MCF 10A (cell line): ENCODE measurements around the gene CSTF1. TPM values are rescaled to one million over a fixed set of nuclear protein-coding genes. Genes with fewer than 3 reads are reported as not detected.

Source experiments
- BruUV-seq: library from RNA; stranded (reverse); fragments of 400-500 nt; replicated peaks from 2 replicates; lab custom pipeline; 2021; lab: Mats Ljungman, UMichigan
- CTCF ChIA-PET: fragments of 300-600 bp; sonication (Branson Sonifier 250); formaldehyde crosslinking; extraction: SDS; loops from one replicate; lab custom pipeline; 2021; ENCODE audit warnings: antibody characterized with exemption, inconsistent platforms; lab: Yijun Ruan, JAX
- POLR2A ChIA-PET: fragments of 300-600, 350-650 bp; sonication (Branson Sonifier 250); formaldehyde crosslinking; extraction: SDS; loops from one replicate; lab custom pipeline; 2020; ENCODE audit warnings: antibody characterized with exemption, inconsistent platforms; lab: Yijun Ruan, JAX
- DNase-seq: peaks from one replicate; pipeline ENCODE4 v3.0.0-alpha.2; 2018; ENCODE audit not compliant: unreplicated experiment
- H3K27ac Mint-ChIP-seq: one replicate; pipeline ENCODE4 v1.8.0; 2022; ENCODE audit warnings: mild to moderate bottlenecking, low read depth, mixed read lengths; ENCODE audit not compliant: unreplicated experiment
- H3K27me3 Mint-ChIP-seq: one replicate; pipeline ENCODE4 v1.8.0; 2022; ENCODE audit warnings: mixed read lengths; ENCODE audit not compliant: insufficient read depth, unreplicated experiment
- H3K36me3 Mint-ChIP-seq: one replicate; pipeline ENCODE4 v1.8.0; 2022; ENCODE audit warnings: mild to moderate bottlenecking, moderate library complexity, mixed read lengths; ENCODE audit not compliant: insufficient read depth, unreplicated experiment
- H3K4me1 Mint-ChIP-seq: one replicate; pipeline ENCODE4 v1.8.0; 2022; ENCODE audit warnings: mixed read lengths; ENCODE audit not compliant: insufficient read depth, unreplicated experiment
- H3K4me3 Mint-ChIP-seq: one replicate; pipeline ENCODE4 v1.8.0; 2022; ENCODE audit warnings: mild to moderate bottlenecking, moderate library complexity, mixed read lengths; ENCODE audit not compliant: unreplicated experiment
- H3K9me3 Mint-ChIP-seq: one replicate; pipeline ENCODE4 v1.8.0; 2022; ENCODE audit warnings: mixed read lengths; ENCODE audit not compliant: unreplicated experiment
- intact Hi-C: fragments of 100-400 bp; cut with micrococcal nuclease; formaldehyde crosslinking; loops from 2 replicates; pipeline ENCODE4 v1.14.1; 2022
- total RNA-seq: library from RNA; stranded (reverse); gene quantifications from 2 replicates; pipeline ENCODE4 v1.2.3, GENCODE V29; 2022
- TF ChIP-seq, protein P1 (sequence below): fragments of 200-600 bp; IDR thresholded peaks from one replicate; pipeline ENCODE4 v1.8.0; 2022; ENCODE audit warnings: antibody characterized with exemption, mild to moderate bottlenecking; ENCODE audit not compliant: unreplicated experiment

CSTF1 gene
- total RNA-seq, 1 experiment from 2014 or later, result 35.1 TPM

DNA sequence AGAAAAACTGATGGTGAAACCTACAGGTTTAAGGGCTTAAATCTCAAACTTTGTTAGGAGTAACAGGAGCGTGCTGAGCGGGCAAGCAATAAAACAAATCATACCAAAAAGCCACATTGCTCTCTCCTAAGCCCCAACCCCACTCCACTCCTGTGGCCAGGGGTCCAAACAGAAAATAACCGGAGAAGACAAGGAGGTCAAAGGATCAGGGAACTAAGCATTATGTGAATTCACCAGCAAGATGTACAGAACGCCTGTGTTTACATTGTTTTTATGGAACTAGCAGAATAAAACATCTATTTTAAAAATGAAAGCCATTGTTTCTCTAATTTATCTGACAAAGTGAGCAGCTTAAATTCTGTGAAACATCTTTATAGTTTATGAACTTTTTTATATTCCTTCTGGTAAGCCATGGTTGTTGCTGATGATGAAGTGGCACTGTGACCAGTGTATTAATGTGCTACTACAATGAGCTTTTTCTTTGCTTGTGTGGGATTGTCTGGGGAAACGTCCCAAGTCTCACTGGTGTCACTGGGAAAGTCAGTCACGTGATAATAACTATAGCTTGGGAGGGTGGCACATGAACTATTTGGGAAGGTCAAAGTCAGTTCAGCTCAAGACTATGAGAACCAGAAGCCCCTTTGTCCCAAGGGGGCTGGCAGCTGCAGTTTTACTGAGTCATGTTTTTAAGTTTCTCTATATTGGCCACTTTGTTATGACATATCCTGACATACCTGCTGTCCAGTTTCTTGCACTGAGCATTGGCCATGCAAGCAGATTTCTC lies 23.9 kb upstream of the CSTF1 start:
- POLR2A ChIA-PET, result interaction anchor here (1.8 to 2.6 kb wide), 2 partner anchors 9 to 24 kb away, joined by 4 to 13 read pairs; partner anchors contain the start of genes AURKA, CSTF1 and FAM210B
- Mint-ChIP-seq H3K4me3 (no peak overlapping the region), H3K27ac (no peak overlapping the region), H3K4me1 (no peaks in the 10 kb centered on the region), H3K9me3 (no peaks in the 10 kb centered on the region), H3K36me3 (peaks cover 55% of the 10 kb centered on the region), H3K27me3 (no peaks in the 10 kb centered on the region)
- TF ChIP-seq, protein P1, sequence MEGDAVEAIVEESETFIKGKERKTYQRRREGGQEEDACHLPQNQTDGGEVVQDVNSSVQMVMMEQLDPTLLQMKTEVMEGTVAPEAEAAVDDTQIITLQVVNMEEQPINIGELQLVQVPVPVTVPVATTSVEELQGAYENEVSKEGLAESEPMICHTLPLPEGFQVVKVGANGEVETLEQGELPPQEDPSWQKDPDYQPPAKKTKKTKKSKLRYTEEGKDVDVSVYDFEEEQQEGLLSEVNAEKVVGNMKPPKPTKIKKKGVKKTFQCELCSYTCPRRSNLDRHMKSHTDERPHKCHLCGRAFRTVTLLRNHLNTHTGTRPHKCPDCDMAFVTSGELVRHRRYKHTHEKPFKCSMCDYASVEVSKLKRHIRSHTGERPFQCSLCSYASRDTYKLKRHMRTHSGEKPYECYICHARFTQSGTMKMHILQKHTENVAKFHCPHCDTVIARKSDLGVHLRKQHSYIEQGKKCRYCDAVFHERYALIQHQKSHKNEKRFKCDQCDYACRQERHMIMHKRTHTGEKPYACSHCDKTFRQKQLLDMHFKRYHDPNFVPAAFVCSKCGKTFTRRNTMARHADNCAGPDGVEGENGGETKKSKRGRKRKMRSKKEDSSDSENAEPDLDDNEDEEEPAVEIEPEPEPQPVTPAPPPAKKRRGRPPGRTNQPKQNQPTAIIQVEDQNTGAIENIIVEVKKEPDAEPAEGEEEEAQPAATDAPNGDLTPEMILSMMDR, result no peak
- no TSS peak for BruUV-seq
- intact Hi-C loops, result no loop called here
- no peak for DNase-seq
- CTCF ChIA-PET, result interaction anchor here (0.5 to 1.0 kb wide), 4 partner anchors 15 to 121 kb away, joined by 3 to 4 read pairs (median 4); no protein-coding TSS in a partner anchor

DNA sequence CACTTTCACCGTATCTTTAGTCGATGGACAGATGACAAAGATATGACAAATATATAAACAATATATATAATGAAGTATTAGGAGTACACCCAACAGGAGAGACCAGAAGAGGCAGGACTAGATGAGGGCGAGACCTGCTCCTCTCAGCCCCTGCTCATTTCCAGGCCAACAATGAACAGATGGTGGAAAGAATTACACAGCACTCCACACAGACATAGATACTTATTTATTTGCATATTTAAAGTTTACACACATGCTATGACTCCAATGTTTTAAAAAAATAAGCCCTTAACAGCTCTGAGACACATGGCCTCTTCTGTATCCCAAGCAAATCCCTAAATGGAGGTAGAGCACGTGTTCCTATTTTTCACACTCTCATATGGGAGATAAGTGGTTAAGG lies 23.3 kb upstream of the CSTF1 start:
- peaks cover 54% of the 10 kb centered on the region for H3K36me3 Mint-ChIP-seq
- intact Hi-C loops, result no loop called here
- no peak overlapping the region for H3K4me3 Mint-ChIP-seq
- CTCF ChIA-PET, result interaction anchor here (0.5 to 10.1 kb wide), 4 partner anchors 9 to 120 kb away, joined by 3 to 84 read pairs (median 4); partner anchors contain the start of gene FAM210B
- H3K4me1 Mint-ChIP-seq, result no peaks in the 10 kb centered on the region
- POLR2A ChIA-PET, result interaction anchor here (0.7 to 2.6 kb wide), 3 partner anchors 10 to 217 kb away, joined by 3 to 13 read pairs (median 4); partner anchors contain the start of genes AURKA, CSTF1 and FAM210B
- H3K9me3 Mint-ChIP-seq, result no peaks in the 10 kb centered on the region
- no peak overlapping the region for H3K27ac Mint-ChIP-seq
- TF ChIP-seq, protein P1, result no peak
- H3K27me3 Mint-ChIP-seq, result no peaks in the 10 kb centered on the region
- no peak for DNase-seq
- BruUV-seq, result no TSS peak

- ChIA-PET POLR2A (interaction anchor here (0.6 to 6.8 kb wide), 4 partner anchors 10 to 98 kb away, joined by 3 to 115 read pairs (median 9); partner anchors contain the start of gene FAM210B), CTCF (interaction anchor here (0.6 to 10.1 kb wide), 6 partner anchors 12 to 1715 kb away, joined by 3 to 84 read pairs (median 10); partner anchors contain the start of genes AURKA, CSTF1, FAM210B and MC3R)
- TF ChIP-seq, protein P1, result no peak
- H3K36me3 Mint-ChIP-seq, result peaks cover 39% of the 10 kb centered on the region
- BruUV-seq, result no TSS peak
- H3K4me1 Mint-ChIP-seq, result peaks cover 14% of the 10 kb centered on the region
- H3K27me3 Mint-ChIP-seq, result no peaks in the 10 kb centered on the region
- no peak overlapping the region for H3K4me3 Mint-ChIP-seq
- no peaks in the 10 kb centered on the region for H3K9me3 Mint-ChIP-seq
- no peak for DNase-seq
- intact Hi-C loops, result no loop called here
- H3K27ac Mint-ChIP-seq, result no peak overlapping the region
Observed at GRCh38 chr20:56371977-56372376, 20.5 kb upstream of the CSTF1 start.

GRCh38 chr20:56372850-56373249 lies 19.6 kb upstream of the CSTF1 start:
- no peak overlapping the region for H3K4me3 Mint-ChIP-seq
- DNase-seq, result no peak
- CTCF ChIA-PET, result interaction anchor here (0.9 to 10.1 kb wide), 8 partner anchors 12 to 204 kb away, joined by 3 to 84 read pairs (median 6); partner anchors contain the start of genes AURKA, CSTF1, FAM210B and MC3R
- H3K4me1 Mint-ChIP-seq, result peaks cover 14% of the 10 kb centered on the region
- no peak overlapping the region for H3K27ac Mint-ChIP-seq
- H3K9me3 Mint-ChIP-seq, result no peaks in the 10 kb centered on the region
- BruUV-seq, result no TSS peak
- TF ChIP-seq, protein P1, result no peak
- H3K36me3 Mint-ChIP-seq, result peaks cover 38% of the 10 kb centered on the region
- intact Hi-C loops, result no loop called here
- no peaks in the 10 kb centered on the region for H3K27me3 Mint-ChIP-seq
- POLR2A ChIA-PET, result interaction anchor here (1.4 to 6.8 kb wide), 5 partner anchors 11 to 88 kb away, joined by 4 to 115 read pairs (median 14); partner anchors contain the start of genes AURKA, CSTF1 and FAM210B
